GM12878 (cell line): ENCODE data around the gene NUBPL. TPM values are rescaled to one million over a fixed set of nuclear protein-coding genes. Genes with fewer than 3 reads are reported as not detected.

Source experiments
- ATAC-seq: fragments of 200-7000 bp; cut with Tn5 transposase; 3 replicates; pipeline ENCODE4 v1.9.1; 2020; ENCODE audit warnings: mild to moderate bottlenecking, moderate library complexity
- BruUV-seq: library from RNA; stranded (reverse); fragments of 400-500 nt; replicated peaks from 2 replicates; lab custom pipeline; 2021; lab: Mats Ljungman, UMichigan
- CTCF ChIA-PET: fragments of 300-600 bp; sonication (Branson Sonifier 250); formaldehyde crosslinking; extraction: SDS; loops from one replicate; lab custom pipeline; 2021; ENCODE audit warnings: inconsistent platforms; lab: Yijun Ruan, JAX
- POLR2A ChIA-PET: fragments of 350-600 bp; formaldehyde crosslinking; extraction: SDS; loops from one replicate; lab custom pipeline; 2021; ENCODE audit warnings: inconsistent platforms; lab: Charles Lee
- RAD21 ChIA-PET: fragments of 300-600 bp; sonication (Branson Sonifier 250); formaldehyde crosslinking; loops from one replicate; lab custom pipeline; 2023; ENCODE audit warnings: antibody characterized with exemption; ENCODE audit not compliant: unreplicated experiment; lab: Charles Lee
- SMC1A ChIA-PET: fragments of 300-600 bp; sonication (Branson Sonifier 250); formaldehyde crosslinking; loops from one replicate; lab custom pipeline; 2023; ENCODE audit not compliant: unreplicated experiment, uncharacterized antibody; lab: Charles Lee
- DNase-seq: peaks from one replicate; pipeline ENCODE4 v3.0.0-alpha.2; 2011; ENCODE audit warnings: low read depth, low spot score
- FAIRE-seq: peaks from 3 replicates; lab custom pipeline; 2011; peaks lifted over from hg19 to GRCh38; lab: Jason Lieb, UNC
- H2AFZ ChIP-seq: 2 replicates; pipeline ENCODE4 v1.6.0; 2011; ENCODE audit warnings: low read depth, low read length, control low read depth; ENCODE audit not compliant: control insufficient read depth
- H3K27ac ChIP-seq: 2 replicates; pipeline ENCODE4 v1.5.1; 2011; ENCODE audit warnings: control low read depth; ENCODE audit not compliant: control insufficient read depth, insufficient read depth
- H3K27me3 ChIP-seq, 2 experiments: replicated peaks in 1 of 2; 2 replicates each; pipeline versions ENCODE4 v1.6.0 to v1.6.1; 2011; ENCODE audit warnings: low read length in 1 of 2; ENCODE audit not compliant: control insufficient read depth in 2 of 2, insufficient read depth in 2 of 2
- H3K36me3 ChIP-seq, 2 experiments: 2 replicates each; pipeline ENCODE4 v1.5.1; 2011; ENCODE audit warnings: low read length in 1 of 2; ENCODE audit not compliant: control insufficient read depth in 2 of 2, insufficient read depth in 2 of 2
- H3K4me1 ChIP-seq: 2 replicates; pipeline ENCODE4 v1.6.1; 2011; ENCODE audit warnings: mild to moderate bottlenecking, low read length, moderate library complexity, mixed read lengths; ENCODE audit not compliant: control insufficient read depth, insufficient read depth
- H3K4me2 ChIP-seq: 2 replicates; pipeline ENCODE4 v1.6.0; 2011; ENCODE audit warnings: control low read depth; ENCODE audit not compliant: control insufficient read depth, insufficient read depth
- H3K4me3 ChIP-seq: fragments of 200-600 bp; sonication (generic); 2 replicates; pipeline ENCODE4 v1.5.1; 2016
- H3K79me2 ChIP-seq: 2 replicates; pipeline ENCODE4 v1.6.0; 2011; ENCODE audit warnings: low read length; ENCODE audit not compliant: control insufficient read depth, insufficient read depth
- H3K9ac ChIP-seq: 2 replicates; pipeline ENCODE4 v1.8.0; 2011; ENCODE audit warnings: low read length, control low read depth, mixed read lengths; ENCODE audit not compliant: control insufficient read depth, insufficient read depth
- H3K9me3 ChIP-seq: replicated peaks from 3 replicates; pipeline ENCODE4 v1.5.1; 2011; ENCODE audit warnings: mild to moderate bottlenecking, low read length; ENCODE audit not compliant: control insufficient read depth, insufficient read depth
- H4K20me1 ChIP-seq: 2 replicates; pipeline ENCODE4 v1.6.0; 2011; ENCODE audit not compliant: control insufficient read depth, insufficient read depth
- HCFC1 ChIP-seq: fragments of 150-350 bp; IDR thresholded peaks from 2 replicates; pipeline ENCODE4 v1.6.1; 2014; ENCODE audit warnings: low read length
- MEF2A ChIP-seq: IDR thresholded peaks from 2 replicates; pipeline ENCODE4 v1.6.1; 2011; ENCODE audit warnings: low read depth, mild to moderate bottlenecking, low read length, moderate library complexity; ENCODE audit not compliant: insufficient read depth
- MLLT1 ChIP-seq: fragments of 450-650 bp; IDR thresholded peaks from 2 replicates; pipeline ENCODE4 v1.6.1; 2016; ENCODE audit warnings: mild to moderate bottlenecking
- WGBS: methylation state at CpG from one replicate; pipeline ENCODE4 v1.1.6; 2016; ENCODE audit warnings: low lambda C conversion rate; ENCODE audit not compliant: insufficient replicate concordance, insufficient coverage; ENCODE audit errors: missing lambda C conversion rate; 5-methylcytosine and 5-hydroxymethylcytosine counted together
- in situ Hi-C: fragments of 300-500 bp; cut with MboI; formaldehyde crosslinking; loops from 9 replicates; pipeline ENCODE4 v1.14.3; 2018; ENCODE audit warnings: mixed read lengths
- intact Hi-C: fragments of 100-400 bp; cut with micrococcal nuclease; formaldehyde crosslinking; loops from one replicate; pipeline ENCODE4 v1.14.2; 2022; ENCODE audit not compliant: unreplicated experiment
- polyA plus RNA-seq, 11 experiments: library from polyadenylated mRNA; depleted of rRNA in 4 of 11; unstranded in 6 of 11; stranded (reverse) in 5 of 11; fragments of >200 nt; fragmentation: Nextera tagmentation in 4 of 11; fragmentation: Illumina TruSeq in 1 of 11; extraction: Ambion mirVana in 4 of 11; extraction: Trizol in 1 of 11; gene quantifications; 1 replicate in 1 of 11; 2 replicates in 10 of 11; pipeline versions ENCODE4 v1.2.1 to v1.2.3, GENCODE V29; 2011 to 2016; ENCODE audit warnings: inconsistent platforms in 2 of 11, missing spikeins in 2 of 11, low read depth in 1 of 11
- total RNA-seq, 4 experiments: library from RNA; depleted of rRNA in 3 of 4; stranded (reverse); fragments of >200 nt in 3 of 4; fragmentation: Illumina TruSeq in 1 of 4; extraction: Trizol in 1 of 4; gene quantifications; 2 replicates each; pipeline versions ENCODE4 v1.2.1 to v1.2.3, GENCODE V29; 2013 to 2021
- TF ChIP-seq, protein P1 (sequence below): IDR thresholded peaks from 2 replicates; pipeline ENCODE4 v1.6.1; 2011; ENCODE audit warnings: mild to moderate bottlenecking, low read depth, low read length, moderate library complexity; ENCODE audit not compliant: insufficient replicate concordance

The NUBPL gene
- total and polyA plus RNA-seq, 10 of the 15 experiments (the other 5 are each of a cell fraction or from before 2014, with no cell fraction given): 3.4 to 11.6 (median 8.1) TPM

DNA sequence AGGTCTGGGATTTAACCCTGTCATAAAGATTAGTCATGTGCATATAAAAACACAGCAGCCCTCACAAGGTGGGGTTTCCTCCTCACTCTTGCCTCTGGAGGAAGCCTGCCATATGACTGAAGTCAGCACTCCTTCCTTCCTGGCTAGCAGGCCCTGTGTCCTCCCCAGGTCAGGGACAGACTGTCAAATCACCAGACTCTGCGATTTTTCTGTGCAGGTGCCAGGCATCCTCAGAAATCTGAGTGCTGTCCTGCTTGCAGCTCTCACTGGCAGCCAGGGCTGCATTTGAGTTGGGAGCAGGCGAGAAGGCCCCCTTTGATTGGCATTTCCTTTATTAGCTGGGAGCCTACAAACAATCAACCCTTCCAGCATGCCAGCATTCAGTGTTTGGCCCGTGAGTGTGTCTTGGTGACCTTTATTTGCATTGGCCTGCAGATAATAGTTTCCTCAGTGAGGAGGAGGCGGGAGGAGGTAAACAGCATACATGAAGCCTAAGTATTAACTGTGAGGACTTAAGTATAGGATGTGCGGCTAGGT is 332.1 kb downstream of the NUBPL start:
- Histone ChIP-seq H3K27ac (no peak overlapping the region), H3K36me3 (no peaks in the 10 kb centered on the region), H3K4me3 (no peak overlapping the region), H2AFZ (no peak overlapping the region), H4K20me1 (no peaks in the 10 kb centered on the region), H3K9me3 (no peaks in the 10 kb centered on the region), H3K9ac (no peak overlapping the region), H3K79me2 (no peaks in the 10 kb centered on the region), H3K4me1 (no peaks in the 10 kb centered on the region), H3K27me3 (no peaks in the 10 kb centered on the region), H3K4me2 (no peak overlapping the region)
- ATAC-seq (no peak), FAIRE-seq (no peak), DNase-seq (no peak)
- RAD21 ChIA-PET: no interaction called here
- POLR2A ChIA-PET: no interaction called here
- no TSS peak for BruUV-seq
- in situ Hi-C loops: no loop called here
- TF ChIP-seq, protein P1, sequence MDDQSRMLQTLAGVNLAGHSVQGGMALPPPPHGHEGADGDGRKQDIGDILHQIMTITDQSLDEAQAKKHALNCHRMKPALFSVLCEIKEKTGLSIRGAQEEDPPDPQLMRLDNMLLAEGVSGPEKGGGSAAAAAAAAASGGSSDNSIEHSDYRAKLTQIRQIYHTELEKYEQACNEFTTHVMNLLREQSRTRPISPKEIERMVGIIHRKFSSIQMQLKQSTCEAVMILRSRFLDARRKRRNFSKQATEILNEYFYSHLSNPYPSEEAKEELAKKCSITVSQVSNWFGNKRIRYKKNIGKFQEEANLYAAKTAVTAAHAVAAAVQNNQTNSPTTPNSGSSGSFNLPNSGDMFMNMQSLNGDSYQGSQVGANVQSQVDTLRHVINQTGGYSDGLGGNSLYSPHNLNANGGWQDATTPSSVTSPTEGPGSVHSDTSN: no peak
- no peak for TF ChIP-seq MEF2A
- no peak for TF ChIP-seq MLLT1
- no peak for TF ChIP-seq HCFC1
- 46% methylated on average over 5 of the region's 5 CpGs for WGBS
- intact Hi-C loops: no loop called here
- CTCF ChIA-PET: no interaction called here
- SMC1A ChIA-PET: no interaction called here
